ENCODE results near the gene LDB2. TPM values are rescaled to one million over a fixed set of nuclear protein-coding genes. Genes with fewer than 3 reads are reported as not detected.

The LDB2 gene
- total RNA-seq, 2 experiments from 2014 or later: not detected

GRCh38 chr4:16674082-16674481 is 224.4 kb downstream of the LDB2 start:
- Histone ChIP-seq H3K4me3 (ENCODE audit: low read depth, low read length, poor library complexity, severe bottlenecking) (no peak overlapping the region), H4K20me1 (ENCODE audit: insufficient read depth, low read length) (no peaks in the 10 kb centered on the region), H3K27ac (ENCODE audit: low read depth, low read length, poor library complexity, severe bottlenecking) (no peak overlapping the region), H3K4me2 (ENCODE audit: low read length) (no peak overlapping the region), H3K4me1 (ENCODE audit: insufficient read depth, low read length, poor library complexity, severe bottlenecking) (no peaks in the 10 kb centered on the region), H2AFZ (ENCODE audit: low read length) (no peak overlapping the region), H3K9me2 (ENCODE audit: insufficient read depth, low read length) (no peaks in the 10 kb centered on the region), H3K79me2 (ENCODE audit: insufficient read depth, low read depth, low read length) (no peaks in the 10 kb centered on the region), H3K36me3 (ENCODE audit: insufficient read depth, low read length) (no peaks in the 10 kb centered on the region), H3K9me3 (ENCODE audit: low read length) (no peaks in the 10 kb centered on the region)
- ChIA-PET CTCF (ENCODE audit: unreplicated experiment) (no interaction called here), POLR2A (no interaction called here)
- intact Hi-C loops (cut with micrococcal nuclease; ENCODE audit: unreplicated experiment): no loop called here
- no TSS peak for BruUV-seq (replicated peaks)
- no peak for DNase-seq (ENCODE audit: low spot score)
- TF ChIP-seq, protein P1, sequence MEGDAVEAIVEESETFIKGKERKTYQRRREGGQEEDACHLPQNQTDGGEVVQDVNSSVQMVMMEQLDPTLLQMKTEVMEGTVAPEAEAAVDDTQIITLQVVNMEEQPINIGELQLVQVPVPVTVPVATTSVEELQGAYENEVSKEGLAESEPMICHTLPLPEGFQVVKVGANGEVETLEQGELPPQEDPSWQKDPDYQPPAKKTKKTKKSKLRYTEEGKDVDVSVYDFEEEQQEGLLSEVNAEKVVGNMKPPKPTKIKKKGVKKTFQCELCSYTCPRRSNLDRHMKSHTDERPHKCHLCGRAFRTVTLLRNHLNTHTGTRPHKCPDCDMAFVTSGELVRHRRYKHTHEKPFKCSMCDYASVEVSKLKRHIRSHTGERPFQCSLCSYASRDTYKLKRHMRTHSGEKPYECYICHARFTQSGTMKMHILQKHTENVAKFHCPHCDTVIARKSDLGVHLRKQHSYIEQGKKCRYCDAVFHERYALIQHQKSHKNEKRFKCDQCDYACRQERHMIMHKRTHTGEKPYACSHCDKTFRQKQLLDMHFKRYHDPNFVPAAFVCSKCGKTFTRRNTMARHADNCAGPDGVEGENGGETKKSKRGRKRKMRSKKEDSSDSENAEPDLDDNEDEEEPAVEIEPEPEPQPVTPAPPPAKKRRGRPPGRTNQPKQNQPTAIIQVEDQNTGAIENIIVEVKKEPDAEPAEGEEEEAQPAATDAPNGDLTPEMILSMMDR (conservative IDR thresholded peaks at IDR 0.05; ENCODE audit: low read length): no peak
- no peak for TF ChIP-seq EZH2phosphoT487 (IDR thresholded peaks at IDR 0.05; ENCODE audit: borderline replicate concordance, low read depth, low read length)

DNA sequence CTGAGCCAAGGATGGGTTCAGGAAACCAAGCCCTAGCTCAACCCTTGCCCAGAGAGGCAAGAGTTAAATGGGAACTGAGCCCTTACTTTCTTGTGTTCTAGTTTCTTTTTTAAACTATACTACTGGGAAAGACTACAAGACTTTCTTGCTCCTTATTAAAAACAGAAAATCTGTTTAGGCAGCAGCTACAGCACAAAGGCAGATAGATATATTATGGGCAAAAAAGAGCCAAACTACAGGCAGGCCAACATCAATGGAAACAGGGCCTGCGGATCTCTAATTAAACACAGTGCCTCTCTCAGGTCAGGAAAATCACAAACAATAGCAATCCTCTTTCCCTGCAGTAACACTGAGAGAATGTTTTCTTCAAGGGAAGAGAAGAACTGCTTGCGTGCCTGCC is 226.0 kb downstream of the LDB2 start:
- POLR2A ChIA-PET: no interaction called here

DNA sequence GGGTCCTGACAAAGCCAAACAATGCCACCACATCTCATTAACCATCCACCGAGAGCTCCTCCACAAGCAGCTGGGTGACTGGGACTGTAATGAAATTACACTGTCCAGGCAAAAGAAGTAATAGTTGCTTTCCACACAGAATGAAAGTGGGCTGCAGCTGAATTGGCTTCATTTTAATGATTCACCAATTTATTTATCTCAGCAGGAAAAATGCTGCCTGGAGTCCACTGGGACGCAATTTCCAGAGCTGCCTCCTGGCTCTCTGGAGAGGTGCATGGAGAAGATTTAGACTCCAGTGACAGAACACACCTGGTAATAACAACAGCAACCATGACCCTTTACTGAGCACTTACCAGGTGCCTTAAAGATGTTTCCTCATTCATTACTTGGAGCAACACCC is 226.7 kb downstream of the LDB2 start:
- no peak overlapping the region for H3K4me3 ChIP-seq (ENCODE audit: low read depth, low read length, poor library complexity, severe bottlenecking)
- CTCF ChIA-PET (ENCODE audit: unreplicated experiment): no interaction called here
- no peaks in the 10 kb centered on the region for H3K79me2 ChIP-seq (ENCODE audit: insufficient read depth, low read depth, low read length)
- intact Hi-C loops (cut with micrococcal nuclease; ENCODE audit: unreplicated experiment): no loop called here
- no peak for DNase-seq (ENCODE audit: low spot score)
- no peak overlapping the region for H2AFZ ChIP-seq (ENCODE audit: low read length)
- no peaks in the 10 kb centered on the region for H3K9me3 ChIP-seq (ENCODE audit: low read length)
- no peaks in the 10 kb centered on the region for H3K4me1 ChIP-seq (ENCODE audit: insufficient read depth, low read length, poor library complexity, severe bottlenecking)
- no peaks in the 10 kb centered on the region for H3K36me3 ChIP-seq (ENCODE audit: insufficient read depth, low read length)
- no peak overlapping the region for H3K27ac ChIP-seq (ENCODE audit: low read depth, low read length, poor library complexity, severe bottlenecking)
- TF ChIP-seq, protein P1 (conservative IDR thresholded peaks at IDR 0.05; ENCODE audit: low read length): no peak
- TF ChIP-seq EZH2phosphoT487 (IDR thresholded peaks at IDR 0.05; ENCODE audit: borderline replicate concordance, low read depth, low read length): no peak
- H3K9me2 ChIP-seq (ENCODE audit: insufficient read depth, low read length): no peaks in the 10 kb centered on the region
- H3K4me2 ChIP-seq (ENCODE audit: low read length): no peak overlapping the region
- POLR2A ChIA-PET: interaction anchor here (0.9 kb wide), 1 partner anchor 9 kb away, joined by 3 read pairs; no protein-coding TSS in a partner anchor
- BruUV-seq (replicated peaks): no TSS peak
- no peaks in the 10 kb centered on the region for H4K20me1 ChIP-seq (ENCODE audit: insufficient read depth, low read length)

More for the DNA sequence above, 226.0 kb downstream of the LDB2 start:
- no peaks in the 10 kb centered on the region for H4K20me1 ChIP-seq (ENCODE audit: insufficient read depth, low read length)
- DNase-seq (ENCODE audit: low spot score): no peak
- no peak overlapping the region for H3K4me2 ChIP-seq (ENCODE audit: low read length)
- no peaks in the 10 kb centered on the region for H3K4me1 ChIP-seq (ENCODE audit: insufficient read depth, low read length, poor library complexity, severe bottlenecking)
- no TSS peak for BruUV-seq (replicated peaks)
- no peaks in the 10 kb centered on the region for H3K36me3 ChIP-seq (ENCODE audit: insufficient read depth, low read length)
- no peak overlapping the region for H2AFZ ChIP-seq (ENCODE audit: low read length)
- H3K9me2 ChIP-seq (ENCODE audit: insufficient read depth, low read length): no peaks in the 10 kb centered on the region
- H3K4me3 ChIP-seq (ENCODE audit: low read depth, low read length, poor library complexity, severe bottlenecking): no peak overlapping the region
- CTCF ChIA-PET (ENCODE audit: unreplicated experiment): no interaction called here
- TF ChIP-seq, protein P1 (conservative IDR thresholded peaks at IDR 0.05; ENCODE audit: low read length): no peak
- no peak for TF ChIP-seq EZH2phosphoT487 (IDR thresholded peaks at IDR 0.05; ENCODE audit: borderline replicate concordance, low read depth, low read length)
- H3K9me3 ChIP-seq (ENCODE audit: low read length): no peaks in the 10 kb centered on the region
- H3K27ac ChIP-seq (ENCODE audit: low read depth, low read length, poor library complexity, severe bottlenecking): no peak overlapping the region
- intact Hi-C loops (cut with micrococcal nuclease; ENCODE audit: unreplicated experiment): no loop called here
- H3K79me2 ChIP-seq (ENCODE audit: insufficient read depth, low read depth, low read length): no peaks in the 10 kb centered on the region
